Kidney capillary endothelial cell (primary cell): Measurements from ENCODE around the gene OR7A10.
"Not testable (repeated sequence)": the region's sequence is repeated elsewhere in the genome, so short reads cannot be mapped to it uniquely, and the experiment has no call there.

Source experiments
- DNase-seq: peaks from one replicate; pipeline ENCODE4 v3.0.0-alpha.2; 2018; ENCODE audit warnings: low spot score

Gene OR7A10

GRCh38 chr19:14795078-14795721 lies 53.5 kb downstream of the OR7A10 start:
- no peak for DNase-seq

- not testable (repeated sequence) for DNase-seq
These were observed 56.5 kb downstream of the OR7A10 start for GRCh38 chr19:14792250-14792649.
